GM18858 (cell line): ENCODE results near the gene NOS1AP.

Source experiments
- ATAC-seq: cut with Tn5 transposase; IDR thresholded peaks from one replicate; pipeline ENCODE4 v1.9.1; 2021; ENCODE audit not compliant: unreplicated experiment

NOS1AP gene

DNA sequence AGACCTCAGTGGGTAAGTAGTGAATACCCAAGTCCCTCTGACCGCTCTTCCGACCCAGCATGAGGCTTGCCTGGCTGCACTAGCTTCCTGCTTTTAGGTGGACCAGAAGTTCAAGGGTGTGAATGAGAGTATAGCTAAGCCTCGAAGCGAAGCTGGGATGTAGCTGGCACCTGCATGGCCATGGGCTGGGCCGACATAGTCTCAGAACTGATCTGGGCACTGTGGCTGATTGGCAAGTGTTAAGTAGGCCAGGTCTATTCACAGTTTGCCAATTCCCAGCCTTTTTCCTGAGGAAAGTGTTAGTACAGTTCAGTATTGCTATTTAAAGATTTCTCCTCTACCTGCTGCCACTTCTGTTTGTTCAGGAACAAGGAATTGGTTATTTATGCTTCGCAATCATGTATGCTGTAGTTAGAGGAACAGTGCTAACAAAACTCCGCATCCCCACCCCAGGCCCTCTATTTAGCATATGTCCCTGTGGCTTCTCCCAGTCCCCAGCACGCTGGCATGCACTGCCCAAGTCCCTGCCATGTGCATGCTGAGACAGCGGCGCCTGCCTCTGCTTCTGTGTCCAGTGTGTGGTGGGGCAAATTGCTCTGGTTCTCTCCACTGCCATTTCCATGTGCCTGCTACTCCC is 290.9 kb downstream of the NOS1AP start:
- no peak for ATAC-seq

- no peak for ATAC-seq
Observed at GRCh38 chr1:162360874-162361260, 291.4 kb downstream of the NOS1AP start.

DNA sequence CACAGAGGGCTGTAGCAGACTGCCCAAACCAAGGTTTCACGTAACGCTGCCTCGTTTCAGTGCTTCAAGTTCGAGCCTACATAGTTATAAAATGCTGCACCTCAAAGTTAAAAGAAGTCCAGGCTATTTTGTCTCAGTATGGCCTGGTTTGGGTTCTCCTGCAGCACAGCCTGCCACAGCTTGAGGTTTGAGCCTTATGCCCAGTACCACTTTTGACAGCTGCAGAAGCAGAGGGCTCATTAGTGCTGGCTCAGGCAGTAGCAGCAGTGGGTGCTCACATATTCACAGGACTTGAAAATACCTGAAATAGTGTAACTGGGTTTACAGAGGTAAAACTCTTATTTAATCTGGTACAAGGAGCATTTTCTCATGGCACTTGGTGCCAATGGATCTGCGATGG is 291.9 kb downstream of the NOS1AP start:
- peak; percentile 36 for ATAC-seq

- no peak for ATAC-seq
Observed at GRCh38 chr1:162363823-162364222, 294.3 kb downstream of the NOS1AP start.

- no peak for ATAC-seq
Observed at GRCh38 chr1:162364498-162364897, 295.0 kb downstream of the NOS1AP start.

DNA sequence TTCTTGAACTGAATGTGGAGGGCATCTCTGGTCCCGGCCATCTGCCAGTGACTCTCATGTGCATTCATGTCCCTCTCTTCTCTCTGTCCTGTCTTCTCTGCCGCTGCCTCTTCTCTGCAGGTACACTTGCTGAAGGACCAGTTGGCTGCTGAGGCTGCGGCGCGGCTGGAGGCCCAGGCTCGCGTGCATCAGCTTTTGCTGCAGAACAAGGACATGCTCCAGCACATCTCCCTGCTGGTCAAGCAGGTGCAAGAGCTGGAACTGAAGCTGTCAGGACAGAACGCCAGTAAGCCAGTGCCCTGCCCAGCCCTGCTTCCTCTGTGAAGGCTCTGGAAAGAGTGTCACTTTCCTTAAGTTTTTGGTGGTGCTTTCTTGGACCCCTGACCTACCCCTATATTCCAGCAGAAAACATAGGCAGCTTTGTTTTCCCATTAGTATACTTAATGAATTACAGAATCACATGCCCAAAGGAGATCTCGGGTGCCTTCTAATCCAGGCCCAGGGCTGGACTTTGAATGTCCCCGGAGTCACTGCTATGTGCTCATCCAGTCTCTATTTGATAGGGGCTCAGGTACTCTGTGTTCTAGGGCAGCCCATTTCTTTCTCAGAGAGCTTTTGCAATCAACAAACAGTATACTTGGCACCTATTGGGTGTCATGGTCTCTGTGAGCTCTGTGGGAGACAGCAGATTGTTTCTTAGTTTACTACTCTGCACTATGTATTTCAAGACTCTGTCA is 296.0 kb downstream of the NOS1AP start:
- no peak for ATAC-seq

DNA sequence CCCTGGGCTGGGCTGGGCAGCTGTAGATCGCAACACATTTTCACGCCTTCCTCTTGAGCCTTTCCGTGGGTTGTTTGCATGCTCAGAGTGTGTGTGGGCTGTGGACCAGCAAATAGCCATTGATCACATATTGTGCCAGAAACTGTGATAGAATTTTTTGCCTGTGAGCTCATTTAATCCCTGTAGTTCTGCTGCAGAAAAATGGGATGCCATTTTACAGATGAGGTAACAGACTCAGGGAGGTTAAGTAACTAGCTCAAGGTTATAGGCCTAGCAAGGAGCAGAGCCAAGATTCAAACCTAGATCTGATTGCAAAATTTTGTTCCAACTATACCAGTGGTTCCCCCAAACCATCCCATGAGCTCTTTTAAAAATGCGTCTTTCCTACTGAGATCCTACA is 296.7 kb downstream of the NOS1AP start:
- no peak for ATAC-seq

DNA sequence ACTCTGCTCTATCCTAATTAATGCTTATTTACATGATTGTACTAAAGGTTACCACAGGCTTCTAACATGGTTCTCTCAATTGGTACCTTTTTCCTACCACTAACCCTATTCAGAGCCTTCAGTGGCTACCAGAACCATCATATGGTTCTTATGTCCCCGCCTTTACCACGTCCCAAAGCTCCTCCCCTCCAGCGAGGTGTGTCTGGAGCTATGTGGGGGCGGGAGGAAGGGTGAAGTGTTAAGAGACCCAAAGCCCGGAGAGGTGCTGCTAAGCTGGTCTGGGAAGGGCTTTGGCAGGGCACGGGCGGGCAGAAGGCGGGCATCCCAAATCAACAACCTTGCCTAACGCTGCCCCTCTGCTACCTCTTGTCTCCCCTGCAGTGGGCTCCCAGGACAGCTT is 297.2 kb downstream of the NOS1AP start:
- ATAC-seq, result no peak

DNA sequence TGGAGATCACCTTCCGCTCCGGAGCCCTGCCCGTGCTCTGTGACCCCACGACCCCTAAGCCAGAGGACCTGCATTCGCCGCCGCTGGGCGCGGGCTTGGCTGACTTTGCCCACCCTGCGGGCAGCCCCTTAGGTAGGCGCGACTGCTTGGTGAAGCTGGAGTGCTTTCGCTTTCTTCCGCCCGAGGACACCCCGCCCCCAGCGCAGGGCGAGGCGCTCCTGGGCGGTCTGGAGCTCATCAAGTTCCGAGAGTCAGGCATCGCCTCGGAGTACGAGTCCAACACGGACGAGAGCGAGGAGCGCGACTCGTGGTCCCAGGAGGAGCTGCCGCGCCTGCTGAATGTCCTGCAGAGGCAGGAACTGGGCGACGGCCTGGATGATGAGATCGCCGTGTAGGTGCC is 297.6 kb downstream of the NOS1AP start:
- no peak for ATAC-seq

GRCh38 chr1:162367772-162368171 is 298.3 kb downstream of the NOS1AP start:
- ATAC-seq, result no peak

DNA sequence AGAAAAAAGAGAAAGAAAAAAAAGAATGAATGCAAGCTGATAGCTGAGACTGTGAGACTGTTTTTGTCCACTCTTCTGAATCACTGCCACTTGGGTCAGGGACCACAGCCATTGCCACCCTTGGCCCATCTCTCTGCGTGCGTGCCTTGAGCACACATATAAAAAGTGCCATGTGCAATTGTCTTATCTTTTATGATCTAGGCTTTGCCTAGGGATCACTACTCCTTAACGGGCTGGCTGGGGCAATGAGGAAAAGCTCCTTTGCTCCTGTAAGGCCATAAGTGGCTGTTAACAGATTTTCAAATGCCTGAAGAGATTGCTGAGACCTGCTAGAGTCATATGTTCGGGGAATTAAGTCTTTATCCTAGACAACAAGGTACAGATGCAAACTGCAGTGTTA is 299.0 kb downstream of the NOS1AP start:
- ATAC-seq, result no peak

GRCh38 chr1:162369571-162369970 is 300.1 kb downstream of the NOS1AP start:
- no peak for ATAC-seq

GRCh38 chr1:162370161-162370560 is 300.7 kb downstream of the NOS1AP start:
- no peak for ATAC-seq

DNA sequence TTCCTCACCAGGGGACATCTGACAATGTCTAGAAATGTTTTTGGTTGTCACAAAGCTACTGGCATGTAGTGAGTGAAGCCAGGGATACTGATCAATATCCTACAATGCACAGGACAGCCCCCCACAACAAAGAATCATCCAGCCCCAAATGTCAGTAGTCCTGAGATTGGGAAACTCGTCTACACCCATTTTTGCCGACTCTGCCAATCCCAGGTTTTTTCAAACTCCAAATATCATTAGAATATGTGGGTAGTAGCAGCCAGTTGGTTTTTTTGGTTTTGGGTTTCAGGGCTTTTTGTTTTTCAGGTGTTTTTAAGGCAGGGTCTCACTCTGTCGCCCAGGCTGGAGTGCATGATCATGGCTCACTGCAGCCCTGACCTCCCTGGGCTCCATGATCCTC is 301.2 kb downstream of the NOS1AP start:
- ATAC-seq, result no peak

DNA sequence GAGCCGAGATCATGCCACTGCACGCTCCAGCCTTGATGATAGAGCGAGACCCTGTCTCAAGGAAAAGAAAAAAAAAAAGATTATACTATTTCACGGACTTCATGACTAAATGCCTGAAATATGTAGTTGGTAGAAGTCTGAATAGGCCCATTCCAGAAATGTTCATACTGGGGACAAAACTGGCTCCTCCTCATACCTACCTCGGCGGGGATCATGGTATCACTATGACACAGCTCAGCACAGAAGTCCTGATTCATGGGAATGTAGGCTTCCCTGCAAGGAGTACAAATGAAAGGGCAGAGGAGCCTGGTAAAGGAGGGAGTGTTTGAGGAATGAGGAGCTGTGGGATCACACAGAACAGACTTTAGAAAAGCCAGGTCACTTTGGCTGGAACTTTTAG is 302.1 kb downstream of the NOS1AP start:
- ATAC-seq, result no peak

DNA sequence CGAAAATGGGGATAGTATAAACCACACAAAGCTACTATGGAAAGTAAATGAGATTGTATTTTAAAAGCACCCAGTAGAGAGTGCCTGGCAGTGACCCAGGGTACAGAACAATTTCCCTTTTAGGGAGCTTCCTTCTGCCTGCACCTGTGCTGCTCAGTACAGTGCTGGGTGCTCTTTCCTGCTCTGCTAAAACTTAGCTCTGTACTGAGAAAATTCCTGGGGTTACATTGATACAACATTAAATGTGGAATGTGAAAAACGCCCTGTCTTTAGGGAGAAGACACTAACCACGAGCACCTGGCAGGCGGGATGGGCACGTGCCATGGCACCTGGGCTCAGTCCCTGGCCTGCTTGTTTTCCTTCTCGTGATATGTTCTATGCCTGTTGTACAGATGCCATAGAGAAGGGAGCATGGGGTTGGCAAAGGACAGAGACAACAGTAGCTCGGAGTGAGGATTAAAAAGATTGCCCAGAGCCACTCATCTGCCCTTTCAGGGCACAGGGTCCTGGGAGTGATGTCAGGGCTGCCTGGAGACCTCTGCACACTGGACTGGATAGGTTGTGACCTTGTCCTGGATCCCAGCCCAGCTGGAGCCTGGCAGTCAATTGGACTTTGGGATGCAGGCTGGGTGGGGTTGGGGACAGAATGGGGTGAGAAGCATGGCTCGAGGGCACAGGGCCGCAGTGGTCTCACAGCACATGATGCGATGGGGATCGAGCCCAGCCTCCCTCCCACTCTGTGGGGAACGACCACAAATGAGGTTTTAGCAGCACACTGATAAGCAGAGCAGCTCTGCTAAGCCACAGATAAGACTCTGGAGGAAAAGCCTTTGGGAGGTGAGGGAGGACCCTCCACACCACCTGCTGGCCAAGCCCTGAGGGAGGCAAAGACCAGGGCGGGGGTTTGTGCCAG is 302.9 kb downstream of the NOS1AP start:
- no peak for ATAC-seq

GRCh38 chr1:162373072-162373427 is 303.6 kb downstream of the NOS1AP start:
- no peak for ATAC-seq

- no peak for ATAC-seq
Observed at GRCh38 chr1:162373541-162374260, 304.2 kb downstream of the NOS1AP start.

- ATAC-seq, result no peak
Observed at GRCh38 chr1:162374406-162374805, 304.9 kb downstream of the NOS1AP start.

- no peak for ATAC-seq
Observed at GRCh38 chr1:162375463-162375862, 306.0 kb downstream of the NOS1AP start.

DNA sequence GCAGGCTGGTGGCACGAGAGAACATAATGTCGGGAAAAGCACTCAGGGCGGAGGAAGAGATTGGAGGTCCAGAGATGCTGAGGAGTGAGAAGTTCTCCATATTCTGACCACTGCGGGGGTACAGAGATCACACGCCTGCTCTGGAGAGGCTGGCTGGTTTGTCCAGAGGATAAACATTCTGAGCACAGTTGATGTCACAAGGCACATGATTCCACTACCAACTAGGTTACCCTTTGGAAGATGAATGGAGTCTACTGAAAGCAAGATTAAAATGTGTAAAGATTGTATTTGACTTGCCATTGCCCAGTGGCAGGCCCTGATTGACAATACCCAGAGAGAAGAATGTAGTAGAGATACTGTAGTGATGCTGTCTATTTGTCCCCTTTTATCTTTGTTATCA is 307.2 kb downstream of the NOS1AP start, which contains the start of gene SPATA46:
Gene SPATA46, minus strand, starts transcription at position 164 of the 400 bp plus-strand sequence. Its CDS starts 64 bp downstream, at position 100.
- no peak for ATAC-seq
